CD4-positive, alpha-beta T cell (primary cell): ENCODE measurements around the gene KIF23. TPM values are rescaled to one million over a fixed set of nuclear protein-coding genes. Genes with fewer than 3 reads are reported as not detected.

Experiments
- ATAC-seq: fragments of 200-7000 bp; cut with Tn5 transposase; one replicate; pipeline ENCODE4 v1.10.0; 2022; ENCODE audit warnings: mild to moderate bottlenecking; ENCODE audit not compliant: poor library complexity
- CTCF ChIA-PET: fragments of 350-600 bp; sonication (Branson Sonifier 250); formaldehyde crosslinking; loops from one replicate; lab custom pipeline; 2021; ENCODE audit warnings: antibody characterized with exemption, inconsistent platforms; lab: Charles Lee
- POLR2A ChIA-PET: fragments of 350-600 bp; sonication (Branson Sonifier 250); formaldehyde crosslinking; loops from one replicate; lab custom pipeline; 2021; ENCODE audit warnings: antibody characterized with exemption, inconsistent platforms; lab: Charles Lee
- DNase-seq, 14 experiments: peaks; one replicate each; pipeline ENCODE4 v3.0.0-alpha.2; 2013 to 2020; ENCODE audit warnings: mixed read lengths in 2 of 14
- H3K27ac ChIP-seq, 2 donors: one replicate each; pipeline versions ENCODE4 v1.5.1 to v1.7.0; 2013; ENCODE audit warnings: low read length in 2 of 2, low read depth in 1 of 2, mild to moderate bottlenecking in 1 of 2
- H3K27me3 ChIP-seq, 2 experiments: 1 replicate in 1 of 2; 2 replicates in 1 of 2; pipeline versions ENCODE4 v1.6.1 to v1.7.0; 2013; ENCODE audit warnings: low read length in 2 of 2, control low read depth in 1 of 2, mild to moderate bottlenecking in 1 of 2, moderate library complexity in 1 of 2; ENCODE audit not compliant: insufficient read depth in 2 of 2, control insufficient read depth in 1 of 2
- H3K36me3 ChIP-seq: one replicate; pipeline ENCODE4 v1.6.1; 2013; ENCODE audit warnings: low read length, control low read depth; ENCODE audit not compliant: insufficient read depth
- H3K4me1 ChIP-seq: one replicate; pipeline ENCODE4 v1.6.1; 2013; ENCODE audit warnings: low read length, control low read depth; ENCODE audit not compliant: insufficient read depth
- H3K4me3 ChIP-seq: one replicate; pipeline ENCODE4 v1.5.1; 2013; ENCODE audit warnings: mild to moderate bottlenecking, low read length, moderate library complexity
- H3K9me3 ChIP-seq, 2 experiments: 1 replicate in 1 of 2; 2 replicates in 1 of 2; pipeline versions ENCODE4 v1.6.1 to v1.7.0; 2013; ENCODE audit warnings: low read length in 2 of 2, mild to moderate bottlenecking in 2 of 2, control low read depth in 1 of 2, moderate library complexity in 1 of 2; ENCODE audit not compliant: control insufficient read depth in 1 of 2, insufficient read depth in 1 of 2
- H3K27ac Mint-ChIP-seq: one replicate; pipeline ENCODE4 v1.8.0; 2020; ENCODE audit warnings: mixed read lengths
- H3K27me3 Mint-ChIP-seq: one replicate; pipeline ENCODE4 v1.8.0; 2021; ENCODE audit warnings: mixed read lengths
- H3K36me3 Mint-ChIP-seq: one replicate; pipeline ENCODE4 v1.8.0; 2021; ENCODE audit warnings: low read depth, mixed read lengths
- H3K4me1 Mint-ChIP-seq: one replicate; pipeline ENCODE4 v1.8.0; 2021; ENCODE audit warnings: low read depth, mixed read lengths
- H3K4me3 Mint-ChIP-seq: one replicate; pipeline ENCODE4 v1.8.0; 2020; ENCODE audit warnings: mild to moderate bottlenecking, mixed read lengths
- H3K9me3 Mint-ChIP-seq: one replicate; pipeline ENCODE4 v1.8.0; 2020; ENCODE audit warnings: mixed read lengths
- CTCF ChIP-seq: fragments of 200-600 bp; IDR thresholded peaks from one replicate; pipeline ENCODE4 v1.8.0; 2022; ENCODE audit warnings: antibody characterized with exemption, mild to moderate bottlenecking
- intact Hi-C, 2 experiments: fragments of 100-400 bp; cut with DNase I in 1 of 2; cut with micrococcal nuclease in 1 of 2; formaldehyde crosslinking; loops; one replicate each; pipeline versions ENCODE4 v1.15.1 to v1.9.0; 2023 to 2025; cut with DNase I, micrococcal nuclease
- total RNA-seq, 174 experiments: library from RNA in 2 of 174; stranded (reverse) in 2 of 174; gene quantifications; one replicate each; pipeline ENCODE4 v1.2.3 and lab custom pipeline; 2021 to 2026

The KIF23 gene
- total RNA-seq, 2 experiments from 2014 or later, result 0.71 to 1.1 TPM

GRCh38 chr15:69388260-69388705 is 25.9 kb upstream of the KIF23 start:
- ChIA-PET CTCF (no interaction called here), POLR2A (no interaction called here)
- Mint-ChIP-seq H3K9me3 (no peaks in the 10 kb centered on the region), H3K27ac (no peak overlapping the region), H3K36me3 (no peaks in the 10 kb centered on the region), H3K4me1 (no peaks in the 10 kb centered on the region), H3K27me3 (no peaks in the 10 kb centered on the region), H3K4me3 (no peak overlapping the region)
- Histone ChIP-seq H3K36me3 (no peaks in the 10 kb centered on the region), H3K4me3 (no peak overlapping the region), H3K4me1 (no peaks in the 10 kb centered on the region), H3K27me3 (no peaks in the 10 kb centered on the region), H3K9me3 (no peaks in the 10 kb centered on the region), H3K27ac (no peak overlapping the region)
- no peak for DNase-seq
- intact Hi-C loops, result no loop called here
- ATAC-seq, result no peak
- TF ChIP-seq CTCF, result no peak

- ChIA-PET POLR2A (no interaction called here), CTCF (no interaction called here)
- peaks cover 2% of the 10 kb centered on the region for H3K4me1 Mint-ChIP-seq
- H3K4me3 Mint-ChIP-seq, result no peak overlapping the region
- H3K9me3 Mint-ChIP-seq, result no peaks in the 10 kb centered on the region
- no peak overlapping the region for H3K4me3 ChIP-seq
- no peak for TF ChIP-seq CTCF
- DNase-seq, result no peak
- intact Hi-C loops, result no loop called here
- ATAC-seq, result no peak
- no peaks in the 10 kb centered on the region for H3K27me3 ChIP-seq
- H3K27ac ChIP-seq, result no peak overlapping the region
- peaks cover 2% of the 10 kb centered on the region for H3K4me1 ChIP-seq
- no peaks in the 10 kb centered on the region for H3K36me3 Mint-ChIP-seq
- H3K36me3 ChIP-seq, result no peaks in the 10 kb centered on the region
- H3K27ac Mint-ChIP-seq, result no peak overlapping the region
- no peaks in the 10 kb centered on the region for H3K27me3 Mint-ChIP-seq
- no peaks in the 10 kb centered on the region for H3K9me3 ChIP-seq
These were observed 24.7 kb upstream of the KIF23 start for GRCh38 chr15:69389426-69389825.

- no peak for TF ChIP-seq CTCF
- Histone ChIP-seq H3K36me3 (no peaks in the 10 kb centered on the region), H3K27me3 (no peaks in the 10 kb centered on the region), H3K4me1 (peaks cover 8% of the 10 kb centered on the region), H3K27ac (no peak overlapping the region), H3K4me3 (no peak overlapping the region), H3K9me3 (no peaks in the 10 kb centered on the region)
- Mint-ChIP-seq H3K4me1 (peaks cover 8% of the 10 kb centered on the region), H3K27me3 (no peaks in the 10 kb centered on the region), H3K4me3 (no peak overlapping the region), H3K9me3 (no peaks in the 10 kb centered on the region), H3K36me3 (no peaks in the 10 kb centered on the region), H3K27ac (no peak overlapping the region)
- intact Hi-C loops, result no loop called here
- POLR2A ChIA-PET, result interaction anchor here (1.0 kb wide), 1 partner anchor 72 kb away, joined by 3 read pairs; no protein-coding TSS in a partner anchor
- DNase-seq (no peak), ATAC-seq (no peak)
- CTCF ChIA-PET, result no interaction called here
These were observed 23.6 kb upstream of the KIF23 start for GRCh38 chr15:69390575-69390974.
